NCI-H460 (cell line): ENCODE measurements around the gene FANCE. TPM values are rescaled to one million over a fixed set of nuclear protein-coding genes. Genes with fewer than 3 reads are reported as not detected.
"Not testable (repeated sequence)": the region's sequence is repeated elsewhere in the genome, so short reads cannot be mapped to it uniquely, and the experiment has no call there.

Experiments used
- DNase-seq: peaks from one replicate; pipeline ENCODE4 v3.0.0-alpha.2; 2016; ENCODE audit warnings: low read depth; ENCODE audit errors: extremely low read depth
- total RNA-seq: library from RNA; depleted of rRNA; stranded (reverse); fragments of >200 nt; shearing (Covaris generic); gene quantifications from 2 replicates; pipeline ENCODE4 v1.2.3, GENCODE V29; 2014

The FANCE gene
- total RNA-seq, 1 experiment from 2014 or later = 5.1 TPM

- no peak for DNase-seq
Measured at GRCh38 chr6:35428421-35429149, 23.6 kb upstream of the FANCE start.

GRCh38 chr6:35429463-35429862, 22.7 kb upstream of the FANCE start:
- no peak for DNase-seq

GRCh38 chr6:35432291-35432690, 19.8 kb upstream of the FANCE start:
- no peak for DNase-seq

DNA sequence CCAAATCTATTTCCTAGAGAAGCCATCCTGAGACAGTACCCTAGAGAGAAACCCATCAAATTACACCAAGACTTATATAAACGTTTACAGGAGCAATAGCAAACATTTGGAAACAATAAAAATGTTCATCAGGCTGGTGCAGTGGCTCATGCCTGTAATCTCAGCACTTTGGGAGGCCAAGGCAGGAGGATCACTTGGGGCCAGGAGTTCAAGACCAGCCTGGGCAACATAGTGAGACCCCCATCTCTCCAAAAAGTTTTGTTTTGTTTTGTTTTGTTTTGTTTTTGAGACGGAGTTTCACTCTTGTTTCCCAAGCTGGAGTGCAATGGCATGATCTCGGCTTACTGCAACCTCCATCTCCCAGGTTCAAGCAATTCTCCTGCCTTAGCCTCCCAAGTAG, 19.4 kb upstream of the FANCE start:
- not testable (repeated sequence) for DNase-seq

GRCh38 chr6:35435074-35435837, 16.9 kb upstream of the FANCE start:
- DNase-seq = no peak

GRCh38 chr6:35436071-35436857, 15.9 kb upstream of the FANCE start:
- DNase-seq = no peak

DNA sequence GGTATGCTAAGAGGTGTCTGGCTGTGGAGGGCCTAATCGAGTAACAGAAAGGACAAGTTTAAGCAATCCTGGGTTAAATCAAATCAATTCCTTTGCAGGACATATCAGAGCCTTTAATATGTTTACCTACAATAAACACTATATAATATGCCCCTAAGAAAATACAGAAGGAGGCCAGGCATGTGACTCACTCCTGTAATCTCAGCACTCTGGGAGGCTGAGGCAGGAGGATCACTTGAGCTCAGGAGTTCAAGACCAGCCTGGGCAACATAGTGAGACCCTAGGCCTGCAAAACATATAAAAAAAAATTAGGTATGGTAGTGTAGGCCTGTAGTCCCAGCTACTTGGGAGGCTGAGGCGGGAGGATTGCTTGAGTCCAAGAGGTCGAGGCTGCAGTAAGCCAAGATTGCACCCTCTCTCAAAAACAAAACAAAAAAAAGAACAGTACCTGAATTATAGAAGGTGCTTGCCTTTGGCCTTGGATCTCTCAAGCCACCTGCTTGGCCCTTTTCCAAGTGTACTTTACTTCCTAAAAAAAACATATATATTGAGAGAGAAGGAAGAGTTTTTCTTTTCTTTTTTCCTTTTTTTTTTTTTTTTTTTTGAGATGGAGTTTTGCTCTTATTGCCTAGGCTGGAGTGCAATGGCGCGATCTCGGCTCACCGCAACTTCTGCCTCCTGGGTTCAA, 13.6 kb upstream of the FANCE start:
- DNase-seq = not testable (repeated sequence)

DNA sequence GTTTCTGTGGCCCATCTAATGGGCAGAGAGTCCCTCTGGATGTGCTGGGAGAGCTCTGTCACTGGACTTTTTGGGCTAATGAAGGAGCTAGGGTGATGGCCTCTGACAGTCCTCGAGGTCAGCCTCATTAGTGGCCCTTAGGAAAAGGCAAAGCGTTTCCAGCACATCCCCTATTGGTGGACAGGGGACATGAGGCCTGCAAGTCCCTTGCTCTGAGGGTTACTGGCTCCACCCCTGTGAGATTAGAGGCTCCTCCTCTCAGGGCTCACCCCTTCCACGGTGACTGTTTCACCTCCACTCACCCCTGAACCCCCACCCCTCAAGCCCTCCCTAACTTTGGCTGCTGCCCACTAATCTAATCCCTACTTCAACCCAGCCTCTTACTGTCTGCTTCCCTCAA, 12.8 kb upstream of the FANCE start:
- DNase-seq = no peak

DNA sequence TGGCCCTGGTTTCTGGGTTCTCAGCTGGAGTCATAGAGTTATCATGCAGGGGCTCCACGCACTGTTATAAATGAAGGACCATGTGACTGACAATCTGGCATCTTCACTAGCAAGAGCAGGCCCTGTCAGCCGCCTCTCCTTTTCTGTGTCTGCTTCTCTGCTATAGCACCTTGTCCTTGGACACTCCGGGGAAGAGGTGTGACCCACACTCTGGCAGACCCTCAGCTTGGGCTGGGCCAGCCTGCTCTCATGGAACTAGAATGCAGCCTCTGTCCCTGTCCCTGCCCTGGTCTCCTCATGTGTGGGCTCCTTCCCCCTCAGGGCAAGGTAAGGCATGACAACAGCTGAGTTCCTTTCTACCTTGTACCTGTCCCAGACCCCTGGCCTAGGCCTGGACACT, 10.9 kb upstream of the FANCE start:
- DNase-seq = no peak

DNA sequence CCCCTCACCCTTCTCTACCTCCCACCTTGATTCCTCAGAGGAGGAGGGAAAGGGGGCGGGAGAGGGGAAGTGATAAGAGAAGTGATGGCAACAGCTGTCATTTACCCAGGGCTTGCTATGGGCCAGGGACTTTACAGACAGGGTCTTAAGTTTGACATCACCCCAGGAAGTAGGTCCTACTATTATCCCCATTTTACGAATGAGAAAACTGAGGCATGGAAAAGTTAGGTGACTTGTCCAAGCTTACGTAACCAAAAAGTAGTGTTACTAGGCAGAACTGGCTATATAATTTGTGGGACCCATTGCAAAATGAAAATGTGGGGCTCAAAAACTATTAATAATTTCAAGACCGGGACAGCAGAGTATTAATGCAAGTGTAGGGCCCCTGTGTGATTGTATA, 10.5 kb upstream of the FANCE start:
- no peak for DNase-seq

DNA sequence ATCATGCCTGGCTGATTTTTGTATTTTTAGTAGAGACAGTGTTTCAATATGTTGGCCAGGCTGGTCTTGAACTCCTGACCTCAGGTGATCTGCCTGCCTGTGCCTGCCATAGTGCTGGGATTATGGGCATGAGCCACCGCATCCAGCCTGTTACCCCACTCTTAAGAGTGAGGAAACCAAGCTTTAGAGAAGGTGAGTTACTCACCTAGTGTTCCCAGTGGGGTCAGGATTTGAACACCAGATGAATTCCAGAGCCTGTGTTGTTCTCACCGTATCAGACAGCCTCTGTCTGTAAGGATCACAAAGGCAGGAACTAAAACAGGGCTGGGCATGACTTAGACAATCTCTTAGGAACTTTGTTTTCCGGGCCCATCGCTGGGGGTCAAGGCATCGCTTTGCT, 9.4 kb upstream of the FANCE start:
- no peak for DNase-seq

DNA sequence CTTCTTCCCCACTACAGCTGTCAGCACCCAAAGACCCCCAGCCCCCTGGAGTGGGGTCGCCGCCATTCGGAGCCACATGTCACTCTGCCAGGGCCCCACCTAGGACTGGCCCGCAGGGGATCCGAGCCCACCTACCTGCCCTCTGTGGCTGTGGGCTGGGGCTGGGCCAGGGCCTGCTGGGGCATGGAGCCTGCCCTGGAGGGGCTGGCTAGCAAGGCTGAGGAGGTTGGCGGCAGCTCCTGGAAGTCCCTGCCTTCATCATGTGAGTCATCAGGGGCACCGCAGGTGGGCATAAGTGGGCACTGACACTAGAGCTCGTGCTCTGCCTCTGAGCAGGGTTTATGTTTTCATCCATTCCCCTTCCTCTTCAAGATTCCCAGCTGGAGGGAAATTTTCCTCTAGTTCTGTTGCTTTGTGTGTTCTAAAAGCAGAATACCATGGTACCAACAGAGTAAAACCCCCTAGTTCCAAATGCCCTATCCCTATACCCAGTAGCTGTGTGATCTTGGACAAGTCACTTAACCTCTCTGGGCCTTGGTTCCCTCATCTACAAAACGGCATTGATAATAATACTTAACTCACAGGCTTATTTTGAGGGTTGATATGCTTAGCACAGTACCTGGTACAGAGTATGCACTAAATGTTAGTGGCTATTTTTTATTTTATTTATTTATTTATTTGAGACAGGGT, 8.7 kb upstream of the FANCE start:
- no peak for DNase-seq

GRCh38 chr6:35445691-35446090, 6.4 kb upstream of the FANCE start:
- DNase-seq = no peak

DNA sequence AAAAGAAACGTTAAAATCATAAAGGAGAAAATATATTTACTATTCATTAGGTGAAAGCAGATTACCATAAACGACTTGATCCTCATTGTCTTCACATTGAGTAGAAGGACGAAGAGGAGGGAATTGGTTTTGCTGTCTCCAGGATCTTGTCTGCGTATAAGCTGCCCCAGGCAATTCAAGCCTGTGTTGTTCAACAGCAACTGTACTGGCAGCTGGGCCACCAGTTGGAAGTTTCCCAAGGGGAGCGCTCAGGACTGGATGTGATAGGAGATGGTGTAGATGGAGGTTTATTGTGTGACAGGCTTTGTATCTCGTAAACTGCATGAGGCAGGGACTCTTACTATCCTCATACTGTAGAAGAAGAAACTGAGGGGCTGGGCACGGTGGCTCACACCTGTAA, 3.9 kb upstream of the FANCE start:
- DNase-seq = no peak

DNA sequence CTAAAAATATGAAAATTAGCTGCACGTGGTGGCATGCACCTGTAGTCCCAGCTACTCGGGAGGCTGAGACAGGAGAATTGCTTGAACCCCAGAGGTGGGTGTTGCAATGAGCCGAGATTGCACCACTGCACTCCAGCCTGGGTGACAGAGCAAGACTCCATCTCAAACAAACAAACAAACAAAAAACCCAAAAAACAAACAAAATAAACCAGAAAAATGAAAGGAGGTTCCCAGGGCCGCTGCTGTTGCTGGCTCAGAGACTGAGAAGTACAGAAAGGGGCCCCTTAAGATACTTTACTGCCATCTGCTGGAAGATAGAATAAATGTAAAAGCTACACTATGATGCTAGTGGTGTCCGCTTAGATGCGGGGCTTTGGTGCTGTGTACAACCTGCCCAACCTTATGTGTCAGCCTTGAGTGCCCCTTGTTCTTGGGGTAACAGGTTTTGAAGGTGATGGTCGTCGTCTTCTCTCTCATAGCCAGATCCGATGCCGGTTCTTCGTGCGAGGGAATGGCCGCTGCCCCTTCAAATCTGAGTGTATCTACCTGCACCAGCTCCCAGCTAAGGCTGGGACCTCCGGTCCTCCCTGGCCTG, 2.8 kb upstream of the FANCE start:
- DNase-seq = peak; percentile 53

- no peak for DNase-seq
Measured at GRCh38 chr6:35451354-35452182, 570 bp upstream of the FANCE start.

GRCh38 chr6:35453236-35453635, 1.1 kb downstream of the FANCE start:
- no peak for DNase-seq

DNA sequence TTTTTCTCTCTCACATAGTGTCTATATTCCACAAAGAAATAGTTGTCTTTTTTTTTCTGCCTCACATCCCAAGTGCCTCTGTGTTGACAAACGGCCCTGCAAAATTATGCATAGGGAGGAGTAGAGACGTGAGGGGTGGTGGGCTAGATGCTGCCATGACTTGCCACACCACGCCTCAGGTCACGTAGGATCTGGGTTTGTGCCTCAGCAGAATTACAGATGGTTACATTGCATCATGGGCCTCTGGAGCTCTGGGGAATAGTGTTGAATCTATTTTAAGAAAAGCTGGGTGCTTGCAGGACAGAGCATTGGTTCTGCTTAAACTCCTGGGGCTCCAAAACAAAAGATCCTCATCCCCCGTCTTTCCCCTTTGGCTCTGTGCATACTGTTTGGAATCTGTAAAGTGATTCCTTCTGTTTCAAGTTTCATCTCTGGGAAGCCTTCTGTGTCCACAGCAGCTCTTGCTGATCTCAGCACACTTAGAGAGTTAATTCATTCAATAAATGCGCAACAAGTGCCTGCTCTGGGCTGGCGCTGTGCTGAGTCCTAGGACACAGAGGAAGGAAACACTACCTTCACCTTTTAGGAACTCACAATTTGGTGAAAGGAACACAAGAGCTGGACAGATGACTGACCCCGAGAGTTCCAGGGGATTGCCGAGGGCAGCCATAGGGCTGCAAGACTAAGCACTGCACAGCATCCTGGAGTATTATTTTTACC, 2.4 kb downstream of the FANCE start:
- no peak for DNase-seq
